NCI-H128 (cell line): ENCODE measurements around the gene HAUS7.

Experiments
- DNase-seq: peaks from one replicate; lab custom pipeline; 2025; ENCODE audit not compliant: unreplicated experiment; lab: John Stamatoyannopoulos, UW

The HAUS7 gene

GRCh38 chrX:153477901-153478300, 7.5 kb upstream of the HAUS7 start:
- no peak for DNase-seq

- no peak for DNase-seq
These were observed 7.0 kb upstream of the HAUS7 start for GRCh38 chrX:153477364-153477857.

GRCh38 chrX:153476666-153477363, 6.4 kb upstream of the HAUS7 start:
- DNase-seq, result no peak

GRCh38 chrX:153475751-153476281, 5.4 kb upstream of the HAUS7 start:
- no peak for DNase-seq

GRCh38 chrX:153475271-153475670, 4.9 kb upstream of the HAUS7 start:
- no peak for DNase-seq

GRCh38 chrX:153474718-153475117, 4.3 kb upstream of the HAUS7 start:
- no peak for DNase-seq

GRCh38 chrX:153474266-153474665, 3.9 kb upstream of the HAUS7 start:
- no peak for DNase-seq

- no peak for DNase-seq
These were observed 2.8 kb upstream of the HAUS7 start for GRCh38 chrX:153473126-153473525.

GRCh38 chrX:153471663-153472280, 1.4 kb upstream of the HAUS7 start:
- no peak for DNase-seq

GRCh38 chrX:153469811-153470410, 465 bp downstream of the HAUS7 start:
- DNase-seq, result no peak

- no peak for DNase-seq
These were observed 2.3 kb downstream of the HAUS7 start for GRCh38 chrX:153468008-153468580.

GRCh38 chrX:153465691-153466380, 4.5 kb downstream of the HAUS7 start:
- DNase-seq, result no peak

GRCh38 chrX:153464116-153464515, 6.3 kb downstream of the HAUS7 start:
- no peak for DNase-seq

GRCh38 chrX:153463556-153463955, 6.8 kb downstream of the HAUS7 start:
- DNase-seq, result no peak

- no peak for DNase-seq
These were observed 7.3 kb downstream of the HAUS7 start for GRCh38 chrX:153463031-153463430.

- no peak for DNase-seq
These were observed 8.1 kb downstream of the HAUS7 start for GRCh38 chrX:153462291-153462690.

- DNase-seq, result no peak
These were observed 9.6 kb downstream of the HAUS7 start for GRCh38 chrX:153460826-153461225.

- DNase-seq, result no peak
These were observed 10.4 kb downstream of the HAUS7 start for GRCh38 chrX:153459986-153460385.

- no peak for DNase-seq
These were observed 11.9 kb downstream of the HAUS7 start for GRCh38 chrX:153458476-153458875.

- no peak for DNase-seq
These were observed 12.4 kb downstream of the HAUS7 start for GRCh38 chrX:153457827-153458466.
